DLD1 (cell line): ENCODE measurements around the gene HDLBP.

ENCODE experiments used
- in situ Hi-C: cut with HindIII; loops from 2 replicates; pipeline ENCODE4 v1.10.0; 2017; ENCODE audit warnings: low sequenced_read_pairs

Gene HDLBP

GRCh38 chr2:241315093-241315878 lies at the start of gene HDLBP:
Gene HDLBP (minus strand): TSS chr2:241315672. CDS start chr2:241266869, 48,803 bp downstream.
- in situ Hi-C loops, result no loop called here

GRCh38 chr2:241364781-241365180 lies 49.3 kb upstream of the HDLBP start:
- in situ Hi-C loops, result no loop called here

- in situ Hi-C loops, result no loop called here
Observed at GRCh38 chr2:241363426-241363825, 48.0 kb upstream of the HDLBP start.

- in situ Hi-C loops, result no loop called here
Observed at GRCh38 chr2:241359481-241360045, 44.1 kb upstream of the HDLBP start.

- in situ Hi-C loops, result no loop called here
Observed at GRCh38 chr2:241358470-241358869, 43.0 kb upstream of the HDLBP start.

GRCh38 chr2:241357531-241357930 lies 42.1 kb upstream of the HDLBP start:
- in situ Hi-C loops, result no loop called here

GRCh38 chr2:241356871-241357260 lies 41.4 kb upstream of the HDLBP start:
- in situ Hi-C loops, result no loop called here

GRCh38 chr2:241355983-241356870 lies 40.8 kb upstream of the HDLBP start, which contains the start of gene FARP2:
Gene FARP2 (plus strand): TSS chr2:241356285. CDS start chr2:241373108, 16,823 bp downstream.
- in situ Hi-C loops, result no loop called here

GRCh38 chr2:241354668-241355658 lies 39.5 kb upstream of the HDLBP start:
- in situ Hi-C loops, result no loop called here

GRCh38 chr2:241352227-241352626 lies 36.8 kb upstream of the HDLBP start:
- in situ Hi-C loops, result no loop called here

GRCh38 chr2:241351640-241352031 lies 36.2 kb upstream of the HDLBP start:
- in situ Hi-C loops, result no loop called here

GRCh38 chr2:241350878-241351639 lies 35.6 kb upstream of the HDLBP start:
- in situ Hi-C loops, result no loop called here

- in situ Hi-C loops, result no loop called here
Observed at GRCh38 chr2:241350530-241350877, 35.0 kb upstream of the HDLBP start.

- in situ Hi-C loops, result no loop called here
Observed at GRCh38 chr2:241349941-241350340, 34.5 kb upstream of the HDLBP start.

- in situ Hi-C loops, result no loop called here
Observed at GRCh38 chr2:241344925-241345651, 29.6 kb upstream of the HDLBP start.

GRCh38 chr2:241340631-241341163 lies 25.2 kb upstream of the HDLBP start:
- in situ Hi-C loops, result no loop called here

- in situ Hi-C loops, result no loop called here
Observed at GRCh38 chr2:241339839-241340630, 24.6 kb upstream of the HDLBP start.

GRCh38 chr2:241334813-241335212 lies 19.3 kb upstream of the HDLBP start:
- in situ Hi-C loops, result no loop called here
